HG03469 (cell line): ENCODE data around the gene ZC3H12C.

Source experiments
- ATAC-seq: cut with Tn5 transposase; IDR thresholded peaks from one replicate; pipeline ENCODE4 v1.9.1; 2021; ENCODE audit warnings: mild to moderate bottlenecking, moderate library complexity, moderate number of reproducible peaks; ENCODE audit not compliant: unreplicated experiment

ZC3H12C gene

GRCh38 chr11:110096496-110096895 is 3.3 kb downstream of the ZC3H12C start:
- ATAC-seq: no peak

- no peak for ATAC-seq
These were observed 4.3 kb downstream of the ZC3H12C start for GRCh38 chr11:110097459-110098012.

- ATAC-seq: peak; percentile 78
These were observed 5.5 kb downstream of the ZC3H12C start for GRCh38 chr11:110098645-110099044.

- ATAC-seq: no peak
These were observed 7.5 kb downstream of the ZC3H12C start for GRCh38 chr11:110100476-110101240.

- no peak for ATAC-seq
These were observed 13.6 kb downstream of the ZC3H12C start for GRCh38 chr11:110106713-110107274.

GRCh38 chr11:110110854-110111253 is 17.7 kb downstream of the ZC3H12C start:
- ATAC-seq: no peak

GRCh38 chr11:110112457-110112856 is 19.3 kb downstream of the ZC3H12C start:
- no peak for ATAC-seq

GRCh38 chr11:110113505-110113904 is 20.3 kb downstream of the ZC3H12C start:
- ATAC-seq: no peak

GRCh38 chr11:110113973-110114372 is 20.8 kb downstream of the ZC3H12C start:
- no peak for ATAC-seq

- no peak for ATAC-seq
These were observed 26.1 kb downstream of the ZC3H12C start for GRCh38 chr11:110119317-110119716.

- ATAC-seq: no peak
These were observed 28.0 kb downstream of the ZC3H12C start for GRCh38 chr11:110121204-110121603.

- no peak for ATAC-seq
These were observed 29.8 kb downstream of the ZC3H12C start for GRCh38 chr11:110123003-110123402.

- no peak for ATAC-seq
These were observed 31.4 kb downstream of the ZC3H12C start for GRCh38 chr11:110124605-110125004.

GRCh38 chr11:110125632-110126031 is 32.4 kb downstream of the ZC3H12C start:
- ATAC-seq: no peak

- no peak for ATAC-seq
These were observed 33.7 kb downstream of the ZC3H12C start for GRCh38 chr11:110126936-110127335.

GRCh38 chr11:110128161-110128560 is 35.0 kb downstream of the ZC3H12C start:
- no peak for ATAC-seq

- no peak for ATAC-seq
These were observed 37.5 kb downstream of the ZC3H12C start for GRCh38 chr11:110130642-110131238.

GRCh38 chr11:110131386-110132123 is 38.4 kb downstream of the ZC3H12C start:
- ATAC-seq: no peak

- ATAC-seq: no peak
These were observed 40.0 kb downstream of the ZC3H12C start for GRCh38 chr11:110133160-110133559.

GRCh38 chr11:110134110-110134509 is 40.9 kb downstream of the ZC3H12C start:
- ATAC-seq: no peak

- no peak for ATAC-seq
These were observed 48.6 kb downstream of the ZC3H12C start for GRCh38 chr11:110141812-110142211.
